ENCODE measurements around the gene TMEM248. TPM values are rescaled to one million over a fixed set of nuclear protein-coding genes. Genes with fewer than 3 reads are reported as not detected.

TMEM248 gene
- total and polyA plus RNA-seq, 2 experiments from 2014 or later: 40.2 to 73.7 TPM

DNA sequence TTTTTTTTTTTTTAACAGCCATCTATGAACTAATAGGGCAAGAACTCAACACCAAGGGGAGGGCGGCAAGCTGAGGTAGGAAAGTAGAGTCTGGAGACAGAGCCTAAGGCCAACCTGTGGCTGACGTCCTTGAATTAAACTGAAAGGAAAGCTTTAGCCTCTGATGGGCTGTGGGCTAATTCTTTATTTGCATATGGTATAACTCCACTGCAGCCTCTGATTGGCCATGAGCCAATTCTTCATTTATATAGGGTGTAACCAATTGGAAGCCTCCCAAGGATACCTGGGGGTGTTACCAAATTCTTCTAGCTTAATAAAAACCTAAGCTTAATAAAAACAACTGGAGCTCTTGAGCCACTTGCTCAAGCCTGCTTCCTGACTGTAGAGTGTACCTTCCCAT is 85.9 kb downstream of the TMEM248 start:
- no peaks in the 10 kb centered on the region for H3K9me2 ChIP-seq (ENCODE audit: insufficient read depth)
- H3K4me1 ChIP-seq (ENCODE audit: insufficient read depth): peaks cover 6% of the 10 kb centered on the region; the same call in 1 of the 2 replicates
- H3K27me3 Mint-ChIP-seq (ENCODE audit: insufficient read depth, low read depth, poor library complexity): no peaks in the 10 kb centered on the region
- no peak overlapping the region for H2AFZ ChIP-seq
- H3K4me3 ChIP-seq: no peak overlapping the region
- no peak overlapping the region for H3K4me2 ChIP-seq
- H3K4me1 Mint-ChIP-seq: peaks cover 7% of the 10 kb centered on the region
- no peaks in the 10 kb centered on the region for H3K27me3 ChIP-seq (ENCODE audit: insufficient read depth)
- no peak for DNase-seq (ENCODE audit: low spot score)
- H3K36me3 ChIP-seq (ENCODE audit: insufficient read depth): 0 out of 2 replicates have a peak, but pooled peaks cover 4% of the 10 kb centered on the region
- TF ChIP-seq EZH2phosphoT487 (IDR thresholded peaks at IDR 0.05; ENCODE audit: unreplicated experiment) (no peak), NANOG (IDR thresholded peaks at IDR 0.05; ENCODE audit: borderline replicate concordance) (no peak), REST (IDR thresholded peaks at IDR 0.05; ENCODE audit: unreplicated experiment) (no peak), ZNF331 (CRISPR knock-in tag; IDR thresholded peaks at IDR 0.05; ENCODE audit: low read depth) (no peak), EZH2 (IDR thresholded peaks at IDR 0.05; ENCODE audit: low read depth, unreplicated experiment) (no peak), STAT1 (IDR thresholded peaks at IDR 0.05; ENCODE audit: unreplicated experiment) (no peak), JUNB (IDR thresholded peaks at IDR 0.05; ENCODE audit: unreplicated experiment) (no peak), ZNF114 (CRISPR knock-in tag; IDR thresholded peaks at IDR 0.05) (no peak), POLR2AphosphoS5 (IDR thresholded peaks at IDR 0.05; ENCODE audit: low read depth) (no peak), CREB1 (CRISPR knock-in tag; IDR thresholded peaks at IDR 0.05; ENCODE audit: low read depth) (no peak)
- TF ChIP-seq, protein P1, sequence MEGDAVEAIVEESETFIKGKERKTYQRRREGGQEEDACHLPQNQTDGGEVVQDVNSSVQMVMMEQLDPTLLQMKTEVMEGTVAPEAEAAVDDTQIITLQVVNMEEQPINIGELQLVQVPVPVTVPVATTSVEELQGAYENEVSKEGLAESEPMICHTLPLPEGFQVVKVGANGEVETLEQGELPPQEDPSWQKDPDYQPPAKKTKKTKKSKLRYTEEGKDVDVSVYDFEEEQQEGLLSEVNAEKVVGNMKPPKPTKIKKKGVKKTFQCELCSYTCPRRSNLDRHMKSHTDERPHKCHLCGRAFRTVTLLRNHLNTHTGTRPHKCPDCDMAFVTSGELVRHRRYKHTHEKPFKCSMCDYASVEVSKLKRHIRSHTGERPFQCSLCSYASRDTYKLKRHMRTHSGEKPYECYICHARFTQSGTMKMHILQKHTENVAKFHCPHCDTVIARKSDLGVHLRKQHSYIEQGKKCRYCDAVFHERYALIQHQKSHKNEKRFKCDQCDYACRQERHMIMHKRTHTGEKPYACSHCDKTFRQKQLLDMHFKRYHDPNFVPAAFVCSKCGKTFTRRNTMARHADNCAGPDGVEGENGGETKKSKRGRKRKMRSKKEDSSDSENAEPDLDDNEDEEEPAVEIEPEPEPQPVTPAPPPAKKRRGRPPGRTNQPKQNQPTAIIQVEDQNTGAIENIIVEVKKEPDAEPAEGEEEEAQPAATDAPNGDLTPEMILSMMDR (conservative IDR thresholded peaks at IDR 0.05; ENCODE audit: low read depth in 2 of 2): no peak
- TF ChIP-seq, protein P2, sequence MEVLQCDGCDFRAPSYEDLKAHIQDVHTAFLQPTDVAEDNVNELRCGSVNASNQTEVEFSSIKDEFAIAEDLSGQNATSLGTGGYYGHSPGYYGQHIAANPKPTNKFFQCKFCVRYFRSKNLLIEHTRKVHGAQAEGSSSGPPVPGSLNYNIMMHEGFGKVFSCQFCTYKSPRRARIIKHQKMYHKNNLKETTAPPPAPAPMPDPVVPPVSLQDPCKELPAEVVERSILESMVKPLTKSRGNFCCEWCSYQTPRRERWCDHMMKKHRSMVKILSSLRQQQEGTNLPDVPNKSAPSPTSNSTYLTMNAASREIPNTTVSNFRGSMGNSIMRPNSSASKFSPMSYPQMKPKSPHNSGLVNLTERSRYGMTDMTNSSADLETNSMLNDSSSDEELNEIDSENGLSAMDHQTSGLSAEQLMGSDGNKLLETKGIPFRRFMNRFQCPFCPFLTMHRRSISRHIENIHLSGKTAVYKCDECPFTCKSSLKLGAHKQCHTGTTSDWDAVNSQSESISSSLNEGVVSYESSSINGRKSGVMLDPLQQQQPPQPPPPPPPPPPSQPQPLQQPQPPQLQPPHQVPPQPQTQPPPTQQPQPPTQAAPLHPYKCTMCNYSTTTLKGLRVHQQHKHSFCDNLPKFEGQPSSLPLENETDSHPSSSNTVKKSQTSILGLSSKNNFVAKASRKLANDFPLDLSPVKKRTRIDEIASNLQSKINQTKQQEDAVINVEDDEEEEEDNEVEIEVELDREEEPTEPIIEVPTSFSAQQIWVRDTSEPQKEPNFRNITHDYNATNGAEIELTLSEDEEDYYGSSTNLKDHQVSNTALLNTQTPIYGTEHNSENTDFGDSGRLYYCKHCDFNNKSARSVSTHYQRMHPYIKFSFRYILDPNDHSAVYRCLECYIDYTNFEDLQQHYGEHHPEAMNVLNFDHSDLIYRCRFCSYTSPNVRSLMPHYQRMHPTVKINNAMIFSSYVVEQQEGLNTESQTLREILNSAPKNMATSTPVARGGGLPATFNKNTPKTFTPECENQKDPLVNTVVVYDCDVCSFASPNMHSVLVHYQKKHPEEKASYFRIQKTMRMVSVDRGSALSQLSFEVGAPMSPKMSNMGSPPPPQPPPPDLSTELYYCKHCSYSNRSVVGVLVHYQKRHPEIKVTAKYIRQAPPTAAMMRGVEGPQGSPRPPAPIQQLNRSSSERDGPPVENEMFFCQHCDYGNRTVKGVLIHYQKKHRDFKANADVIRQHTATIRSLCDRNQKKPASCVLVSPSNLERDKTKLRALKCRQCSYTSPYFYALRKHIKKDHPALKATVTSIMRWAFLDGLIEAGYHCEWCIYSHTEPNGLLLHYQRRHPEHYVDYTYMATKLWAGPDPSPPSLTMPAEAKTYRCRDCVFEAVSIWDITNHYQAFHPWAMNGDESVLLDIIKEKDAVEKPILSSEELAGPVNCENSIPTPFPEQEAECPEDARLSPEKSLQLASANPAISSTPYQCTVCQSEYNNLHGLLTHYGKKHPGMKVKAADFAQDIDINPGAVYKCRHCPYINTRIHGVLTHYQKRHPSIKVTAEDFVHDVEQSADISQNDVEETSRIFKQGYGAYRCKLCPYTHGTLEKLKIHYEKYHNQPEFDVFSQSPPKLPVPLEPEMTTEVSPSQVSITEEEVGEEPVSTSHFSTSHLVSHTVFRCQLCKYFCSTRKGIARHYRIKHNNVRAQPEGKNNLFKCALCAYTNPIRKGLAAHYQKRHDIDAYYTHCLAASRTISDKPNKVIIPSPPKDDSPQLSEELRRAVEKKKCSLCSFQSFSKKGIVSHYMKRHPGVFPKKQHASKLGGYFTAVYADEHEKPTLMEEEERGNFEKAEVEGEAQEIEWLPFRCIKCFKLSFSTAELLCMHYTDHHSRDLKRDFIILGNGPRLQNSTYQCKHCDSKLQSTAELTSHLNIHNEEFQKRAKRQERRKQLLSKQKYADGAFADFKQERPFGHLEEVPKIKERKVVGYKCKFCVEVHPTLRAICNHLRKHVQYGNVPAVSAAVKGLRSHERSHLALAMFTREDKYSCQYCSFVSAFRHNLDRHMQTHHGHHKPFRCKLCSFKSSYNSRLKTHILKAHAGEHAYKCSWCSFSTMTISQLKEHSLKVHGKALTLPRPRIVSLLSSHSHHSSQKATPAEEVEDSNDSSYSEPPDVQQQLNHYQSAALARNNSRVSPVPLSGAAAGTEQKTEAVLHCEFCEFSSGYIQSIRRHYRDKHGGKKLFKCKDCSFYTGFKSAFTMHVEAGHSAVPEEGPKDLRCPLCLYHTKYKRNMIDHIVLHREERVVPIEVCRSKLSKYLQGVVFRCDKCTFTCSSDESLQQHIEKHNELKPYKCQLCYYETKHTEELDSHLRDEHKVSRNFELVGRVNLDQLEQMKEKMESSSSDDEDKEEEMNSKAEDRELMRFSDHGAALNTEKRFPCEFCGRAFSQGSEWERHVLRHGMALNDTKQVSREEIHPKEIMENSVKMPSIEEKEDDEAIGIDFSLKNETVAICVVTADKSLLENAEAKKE (CRISPR knock-in tag; IDR thresholded peaks at IDR 0.05): no peak
- TF ChIP-seq, protein P3, sequence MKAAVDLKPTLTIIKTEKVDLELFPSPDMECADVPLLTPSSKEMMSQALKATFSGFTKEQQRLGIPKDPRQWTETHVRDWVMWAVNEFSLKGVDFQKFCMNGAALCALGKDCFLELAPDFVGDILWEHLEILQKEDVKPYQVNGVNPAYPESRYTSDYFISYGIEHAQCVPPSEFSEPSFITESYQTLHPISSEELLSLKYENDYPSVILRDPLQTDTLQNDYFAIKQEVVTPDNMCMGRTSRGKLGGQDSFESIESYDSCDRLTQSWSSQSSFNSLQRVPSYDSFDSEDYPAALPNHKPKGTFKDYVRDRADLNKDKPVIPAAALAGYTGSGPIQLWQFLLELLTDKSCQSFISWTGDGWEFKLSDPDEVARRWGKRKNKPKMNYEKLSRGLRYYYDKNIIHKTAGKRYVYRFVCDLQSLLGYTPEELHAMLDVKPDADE (IDR thresholded peaks at IDR 0.05): no peak
- no peaks in the 10 kb centered on the region for H4K20me1 ChIP-seq (replicated peaks; ENCODE audit: insufficient read depth)
- no peak overlapping the region for H3K27ac Mint-ChIP-seq
- no peaks in the 10 kb centered on the region for H3F3A ChIP-seq (replicated peaks; ENCODE audit: low read depth)
- H3K79me2 ChIP-seq (replicated peaks; ENCODE audit: insufficient read depth): peaks cover 19% of the 10 kb centered on the region
- ATAC-seq: no peak
- peaks cover 54% of the 10 kb centered on the region for H3K36me3 Mint-ChIP-seq (ENCODE audit: low read depth)
- H3K4me3 Mint-ChIP-seq: no peak overlapping the region
- H3K27ac ChIP-seq (ENCODE audit: low read depth): no peak overlapping the region
- no peaks in the 10 kb centered on the region for H3K9me3 Mint-ChIP-seq
